Dedifferentiated amniotic fluid mesenchymal stem cell (primary cell): ENCODE measurements around the gene TRAPPC4.
"Not testable (repeated sequence)": the region's sequence is repeated elsewhere in the genome, so short reads cannot be mapped to it uniquely, and the experiment has no call there.

ENCODE experiments used
- DNase-seq: peaks from one replicate; pipeline ENCODE4 v3.0.0-alpha.2; 2016; ENCODE audit errors: extremely low spot score

Gene TRAPPC4

DNA sequence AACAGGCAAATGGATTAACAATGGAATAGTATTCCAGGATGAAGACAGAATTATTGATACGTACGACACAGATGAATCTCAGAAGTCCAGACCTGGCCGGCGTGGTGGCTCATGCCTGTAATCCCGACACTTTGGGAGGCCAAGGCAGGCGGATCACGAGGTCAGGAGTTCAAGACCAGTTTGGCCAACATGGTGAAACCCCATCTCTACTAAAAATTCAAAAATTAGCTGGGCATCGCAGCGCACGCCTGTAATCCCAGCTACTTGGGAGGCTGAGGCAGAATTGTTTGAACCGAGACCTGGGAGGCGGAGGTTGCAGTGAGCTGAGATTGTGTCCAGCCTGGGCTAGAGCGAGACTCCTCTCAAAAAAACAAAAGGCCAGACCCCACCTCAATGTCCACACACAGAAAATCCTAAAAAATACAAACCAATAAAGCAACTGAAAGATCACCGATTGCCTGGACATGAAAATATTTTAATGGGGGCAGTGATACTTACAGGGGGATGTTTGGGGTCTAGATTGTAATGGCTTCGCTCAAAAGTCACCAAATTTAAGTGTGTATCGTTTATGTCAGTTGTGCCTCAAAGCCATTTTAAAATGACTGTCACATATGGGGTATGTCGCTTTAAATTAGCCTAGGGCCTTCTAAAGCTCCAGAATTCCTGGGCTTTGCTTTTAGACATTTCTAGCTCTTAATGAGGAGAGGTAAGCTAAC, 4.2 kb upstream of the TRAPPC4 start:
- no peak for DNase-seq

DNA sequence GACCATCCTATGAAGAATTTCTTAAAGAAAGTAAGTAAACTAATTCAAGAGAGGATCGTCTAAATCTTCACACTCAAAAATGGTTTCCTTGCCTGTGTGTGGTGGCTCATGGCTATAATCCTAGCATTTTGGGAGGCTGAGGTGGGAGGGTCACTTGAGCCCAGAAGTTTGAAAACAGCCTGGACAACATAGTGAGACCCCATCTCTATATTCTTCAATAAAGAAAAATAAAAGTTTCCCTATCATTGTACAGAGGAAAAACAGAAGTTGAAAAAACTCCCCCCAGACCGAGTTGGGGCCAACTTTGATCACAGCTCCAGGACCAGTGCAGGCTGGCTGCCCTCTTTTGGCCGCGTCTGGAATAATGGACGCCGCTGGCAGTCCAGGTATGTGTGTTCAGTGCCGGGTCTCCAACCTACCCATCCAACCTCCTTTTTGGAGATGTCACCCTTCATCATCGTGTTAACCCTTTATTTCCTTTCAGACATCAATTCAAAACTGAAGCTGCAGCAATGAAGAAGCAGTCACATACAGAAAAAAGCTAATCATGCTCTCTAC, 3.4 kb upstream of the TRAPPC4 start:
- DNase-seq, result no peak

DNA sequence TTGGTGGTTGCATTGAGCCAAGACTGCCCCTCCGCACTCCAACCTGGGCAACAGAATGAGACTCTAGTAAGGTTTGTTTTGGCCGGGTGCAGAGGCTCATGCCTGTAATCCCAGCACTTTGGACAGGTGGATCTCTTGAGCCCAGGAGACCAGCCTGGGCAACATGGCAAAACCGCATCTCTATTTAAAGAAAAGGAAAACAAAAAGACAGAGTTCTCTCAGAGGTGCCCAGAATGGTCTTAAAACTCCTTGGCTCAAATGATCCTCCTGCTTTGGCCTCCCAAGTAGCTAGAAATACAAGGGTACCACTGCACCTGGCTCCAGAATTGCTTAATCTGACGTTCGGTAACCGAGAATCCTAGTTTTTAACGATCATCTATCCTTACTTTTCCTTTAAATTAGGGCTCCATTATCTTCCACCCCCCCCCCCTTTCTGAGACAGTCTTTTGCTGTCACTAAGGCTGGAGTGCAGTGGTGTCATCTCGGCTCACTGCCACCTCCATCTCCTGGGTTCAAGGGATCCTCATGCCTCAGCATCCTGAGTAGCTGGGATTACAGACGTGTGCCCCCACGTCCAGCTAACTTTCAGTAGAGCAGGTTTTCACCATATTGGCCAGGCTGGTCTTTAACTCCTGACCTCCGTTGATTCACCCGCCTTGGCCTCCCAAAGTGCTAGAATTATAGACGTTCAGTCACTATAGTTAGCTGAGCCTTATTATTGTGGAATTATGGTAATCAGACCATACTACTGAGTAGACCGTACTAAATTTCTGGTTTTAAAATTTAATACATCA, 2.2 kb upstream of the TRAPPC4 start:
- no peak for DNase-seq

DNA sequence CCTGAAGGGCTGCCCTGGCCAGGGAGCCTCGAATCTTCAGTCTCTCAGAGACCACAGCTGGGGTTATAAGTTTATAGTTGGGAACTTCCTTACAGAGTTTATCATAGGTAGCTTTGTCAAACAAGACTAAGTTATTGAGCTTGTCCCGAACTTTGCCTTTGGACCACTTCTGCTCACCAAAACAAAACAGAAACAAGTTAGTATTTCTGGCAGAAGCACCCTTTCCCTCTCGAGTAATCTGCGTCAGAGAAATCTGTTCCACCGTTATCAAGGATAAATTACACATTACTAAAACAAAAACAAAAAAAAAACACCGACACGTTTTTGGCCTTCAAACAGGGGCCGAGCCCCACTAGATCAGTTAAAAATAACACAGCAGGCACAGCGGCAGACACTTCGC, 1.2 kb upstream of the TRAPPC4 start:
- DNase-seq, result not testable (repeated sequence)

DNA sequence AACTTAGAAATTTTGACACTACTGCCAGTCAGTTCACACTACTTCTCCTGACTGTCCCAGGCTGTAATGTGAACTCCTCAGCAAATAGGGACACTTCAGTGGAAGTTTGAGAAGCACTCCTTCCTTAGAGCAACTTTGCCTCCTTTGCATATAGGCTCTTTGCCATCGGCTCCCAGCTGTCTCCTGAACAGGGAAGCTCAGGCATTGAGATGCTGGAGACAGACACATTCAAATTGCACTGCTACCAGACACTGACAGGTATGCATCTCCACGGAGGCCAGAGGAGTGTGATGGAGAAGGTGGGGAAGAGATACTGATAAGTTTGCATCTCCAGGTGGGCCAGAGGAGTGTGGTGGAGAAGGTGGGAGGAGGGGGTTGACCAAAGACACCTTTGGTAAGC, 1.4 kb downstream of the TRAPPC4 start:
- no peak for DNase-seq

DNA sequence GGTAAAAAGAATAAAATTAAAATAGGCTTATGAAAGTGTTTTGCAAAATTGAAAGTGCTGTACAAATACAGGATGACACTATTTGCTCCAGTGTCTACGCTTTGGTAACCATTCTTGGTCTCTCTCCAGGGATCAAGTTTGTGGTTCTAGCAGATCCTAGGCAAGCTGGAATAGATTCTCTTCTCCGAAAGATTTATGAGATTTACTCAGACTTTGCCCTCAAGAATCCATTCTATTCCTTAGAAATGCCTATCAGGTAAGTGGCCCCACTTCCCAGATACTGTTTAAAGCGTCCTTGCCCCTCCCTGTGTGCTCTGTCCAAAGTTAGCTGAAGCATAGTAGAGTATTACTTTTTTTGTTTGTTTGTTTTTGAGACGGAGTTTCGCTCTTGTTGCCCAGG, 3.1 kb downstream of the TRAPPC4 start:
- no peak for DNase-seq

DNA sequence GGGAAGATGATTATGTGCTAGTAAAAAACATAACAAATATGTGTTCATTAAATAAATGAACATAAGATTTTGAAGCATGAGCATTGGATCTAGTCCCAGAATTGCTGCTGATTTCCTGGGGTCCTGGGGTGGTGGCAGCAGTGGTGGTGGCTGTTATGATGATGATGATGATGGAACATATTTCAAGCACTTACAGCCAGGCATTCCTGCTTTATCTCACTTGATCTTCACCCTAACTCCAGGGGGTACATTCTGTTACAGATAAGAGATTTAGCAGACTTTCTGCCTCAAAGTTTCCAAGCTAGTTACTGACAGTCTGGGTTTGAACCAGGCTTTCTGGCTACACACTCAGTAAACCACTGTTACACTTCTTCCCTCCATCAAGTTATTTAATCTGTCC, 5.2 kb downstream of the TRAPPC4 start:
- DNase-seq, result no peak

DNA sequence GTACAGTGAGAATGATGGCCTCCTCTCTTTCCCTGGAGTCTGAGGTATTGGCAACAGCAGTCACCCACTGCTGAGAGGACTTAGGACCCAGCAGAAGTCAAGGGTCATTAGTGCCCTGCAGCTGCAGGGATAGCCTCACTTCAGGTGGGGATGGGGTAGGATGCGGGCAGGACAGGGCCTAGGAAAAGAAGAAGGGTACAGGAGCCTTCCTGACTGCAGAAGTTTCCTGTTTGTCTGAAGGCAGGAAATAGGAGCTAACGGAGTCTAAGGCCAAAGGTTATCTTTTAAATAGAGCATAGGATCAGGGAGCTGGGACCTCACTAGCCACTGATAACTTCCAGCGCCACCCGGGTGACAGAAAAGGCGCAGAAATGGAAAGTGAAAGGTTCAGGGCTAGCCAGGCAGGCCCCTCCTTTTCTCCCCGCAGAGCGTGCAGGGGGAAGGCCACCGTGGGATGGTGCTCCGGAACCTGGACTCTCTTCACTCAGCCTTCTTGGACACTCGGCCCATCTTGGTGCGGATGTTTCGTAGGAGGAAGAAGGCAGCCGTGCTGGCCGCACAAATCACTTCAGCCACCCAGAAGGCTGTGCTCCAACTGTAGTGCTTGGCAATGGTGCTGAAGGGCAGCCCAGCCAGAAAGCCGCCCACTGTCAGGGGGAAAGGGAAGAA, 6.0 kb downstream of the TRAPPC4 start:
- DNase-seq, result no peak

DNA sequence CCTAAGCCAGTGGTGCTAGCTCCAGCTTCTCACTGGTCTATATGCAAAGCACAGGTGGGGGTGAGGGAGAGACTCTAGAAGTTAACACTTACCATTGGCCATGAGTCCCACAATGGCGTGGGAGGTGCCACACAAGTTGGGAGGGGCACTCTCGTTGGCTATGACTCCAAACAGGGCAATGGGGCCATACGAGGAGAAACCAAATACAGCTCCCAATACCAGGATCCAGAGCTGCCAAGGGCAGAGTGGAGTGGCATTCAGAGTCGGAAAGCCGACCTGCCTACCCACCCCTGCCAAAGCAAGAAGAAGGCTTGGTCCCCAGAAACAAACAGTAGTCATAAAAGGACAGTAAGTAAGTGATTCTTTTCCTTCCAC, 6.5 kb downstream of the TRAPPC4 start:
- no peak for DNase-seq

DNA sequence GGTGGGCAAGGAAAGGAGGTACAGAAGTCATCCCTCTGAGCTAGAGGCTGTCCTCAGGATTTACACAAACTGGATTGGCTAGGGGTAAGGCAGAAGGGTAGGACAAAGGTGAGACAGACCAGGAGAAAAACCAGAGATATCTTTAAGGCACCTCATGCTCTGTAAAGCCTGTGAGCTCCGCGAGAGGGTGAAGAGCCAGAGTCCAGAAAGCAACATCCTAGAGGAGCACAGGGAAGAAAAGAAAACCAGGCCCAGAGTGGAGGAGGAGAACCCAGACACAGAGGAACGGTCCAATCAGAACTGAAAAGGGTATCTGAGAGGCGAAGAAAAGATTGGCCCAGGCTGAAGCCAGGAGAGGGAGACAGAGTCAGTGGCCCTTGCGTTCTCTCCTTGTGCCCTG, 7.0 kb downstream of the TRAPPC4 start:
- no peak for DNase-seq

DNA sequence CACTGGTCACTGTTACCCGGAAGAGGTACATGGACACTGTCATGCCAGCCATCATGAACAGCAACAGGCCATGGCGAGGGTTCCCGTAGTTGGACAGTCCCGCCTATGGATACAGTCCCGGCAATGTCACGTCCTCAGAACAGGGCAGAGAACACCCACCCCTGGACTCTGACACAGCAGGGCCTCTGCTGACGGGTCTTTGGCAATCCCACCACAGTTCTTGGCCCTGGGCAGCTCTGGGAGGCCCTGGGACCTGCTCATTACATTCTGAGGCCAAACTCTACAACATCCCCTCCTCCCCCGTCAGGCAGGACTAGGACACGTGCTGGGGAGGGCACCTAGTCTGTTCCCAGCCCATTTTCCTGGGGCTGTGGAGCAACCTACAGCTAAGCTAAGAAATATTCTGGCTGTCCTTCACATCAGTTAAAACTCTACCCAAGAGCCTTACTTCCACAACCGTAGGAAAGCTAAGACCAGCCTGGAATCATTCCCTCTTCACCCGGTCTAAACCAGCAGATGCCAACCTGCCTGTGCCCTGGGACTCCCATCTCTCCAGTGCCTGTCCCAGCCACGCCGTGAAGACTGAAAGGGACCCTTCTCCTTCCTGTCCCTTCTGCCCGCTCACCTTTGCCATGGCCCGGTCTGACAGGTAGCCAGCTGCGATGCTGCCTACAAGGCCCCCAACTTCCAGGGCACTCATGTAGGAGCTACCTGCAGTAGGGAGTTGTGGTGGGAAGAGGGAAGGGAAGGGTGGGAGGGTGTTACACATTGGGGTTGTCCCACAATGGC, 7.6 kb downstream of the TRAPPC4 start:
- no peak for DNase-seq

DNA sequence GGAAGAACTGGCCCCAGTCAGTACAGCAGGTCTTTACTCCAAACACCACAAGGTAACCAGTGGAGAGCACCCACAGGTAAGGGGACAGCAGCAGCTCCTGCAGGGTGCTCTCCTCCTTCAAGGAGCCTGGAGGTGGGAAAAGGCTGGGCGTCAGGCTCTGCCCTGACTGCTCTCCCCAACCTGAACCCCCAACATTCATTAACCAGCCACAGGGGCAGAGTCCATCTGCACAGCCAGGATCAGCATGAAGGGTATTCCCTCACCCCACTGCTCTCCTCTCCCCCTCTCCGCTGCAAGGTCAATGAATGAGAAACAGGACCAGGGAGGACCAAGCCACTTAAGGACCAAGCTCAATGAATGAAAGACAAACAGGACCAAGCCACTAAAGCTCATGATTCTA, 8.4 kb downstream of the TRAPPC4 start:
- no peak for DNase-seq

DNA sequence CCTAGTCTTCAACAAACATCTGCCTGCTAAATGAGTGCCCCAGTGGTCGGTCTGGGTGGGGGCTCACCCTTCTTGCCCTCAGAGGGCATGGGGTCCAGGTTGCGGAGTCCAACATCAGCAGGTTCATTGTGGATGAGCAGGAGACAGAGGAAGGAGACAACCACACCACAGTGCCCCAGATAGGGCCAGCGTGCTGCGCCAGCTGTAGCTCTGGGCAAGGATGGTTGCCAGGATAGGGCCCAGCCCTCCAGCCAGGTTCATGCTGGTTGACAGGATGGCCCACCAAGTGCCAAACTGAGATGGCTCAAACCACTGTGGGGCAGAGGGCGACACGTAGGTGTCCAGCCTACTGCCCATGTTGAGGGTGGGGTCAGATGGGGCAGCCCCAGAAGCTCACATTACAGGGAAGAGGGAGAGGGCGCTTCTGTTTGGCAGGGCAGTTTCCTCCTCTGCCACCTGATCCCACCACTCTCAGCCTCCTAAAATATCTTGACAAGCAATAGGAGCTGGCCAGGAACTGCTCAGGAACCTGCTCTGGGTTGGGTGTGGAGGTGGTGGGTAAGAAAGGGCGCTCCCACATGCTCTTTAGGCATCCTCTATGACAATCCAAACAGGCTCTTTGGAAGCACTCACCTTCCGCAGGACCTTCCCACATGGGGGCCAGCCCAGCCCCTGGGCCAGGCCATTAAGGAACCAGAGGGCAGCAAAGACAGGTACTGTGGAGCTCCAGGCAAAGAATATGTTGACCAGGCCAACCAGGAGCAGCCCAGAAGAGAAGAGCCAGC, 9.2 kb downstream of the TRAPPC4 start:
- no peak for DNase-seq

DNA sequence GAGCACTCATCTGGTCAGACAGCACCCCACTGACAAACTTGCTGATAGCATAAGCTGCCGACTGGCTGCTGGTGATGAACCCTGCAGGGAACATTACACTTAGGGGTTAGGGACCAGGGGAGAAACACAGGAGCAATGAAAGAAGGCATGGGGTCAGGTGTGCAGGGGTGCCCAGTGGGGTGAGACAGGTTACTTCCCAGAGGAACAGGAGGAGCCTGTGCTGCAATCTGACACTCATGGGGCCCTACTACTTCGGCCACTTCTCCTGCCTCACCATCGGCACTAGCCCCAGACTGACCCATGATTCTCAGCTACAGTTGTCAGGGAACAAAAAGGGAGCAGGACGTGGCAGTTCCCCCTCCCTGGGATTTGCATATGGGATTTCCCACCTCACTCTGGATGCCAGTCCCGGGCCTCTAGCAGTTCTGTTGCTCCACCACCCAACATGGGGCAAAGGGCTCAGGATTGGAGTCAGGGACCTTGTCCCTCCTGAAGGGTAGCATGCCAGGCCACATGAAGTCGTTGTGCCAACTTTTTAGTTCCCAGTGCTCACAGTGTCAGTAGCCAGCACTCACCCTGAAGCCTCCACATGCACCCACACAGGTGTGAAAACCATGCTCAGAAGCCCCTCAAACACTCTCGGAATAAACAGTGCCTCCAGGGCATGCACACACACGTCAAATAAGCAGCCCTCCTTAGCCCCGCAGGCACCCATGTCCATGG, 9.9 kb downstream of the TRAPPC4 start:
- no peak for DNase-seq

DNA sequence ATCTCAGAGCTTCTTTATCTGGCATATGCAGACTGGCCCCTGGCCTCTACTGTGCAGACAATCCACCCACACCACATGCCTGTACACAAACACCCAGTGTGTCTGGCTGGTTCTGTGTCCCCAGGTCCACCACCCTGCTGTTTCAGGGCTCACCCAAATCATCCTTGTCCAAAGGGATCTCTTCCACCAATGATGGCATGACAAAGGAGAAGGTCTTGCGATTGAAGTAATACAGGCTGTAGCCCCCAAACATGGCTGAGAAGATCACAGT, 10.4 kb downstream of the TRAPPC4 start:
- no peak for DNase-seq

DNA sequence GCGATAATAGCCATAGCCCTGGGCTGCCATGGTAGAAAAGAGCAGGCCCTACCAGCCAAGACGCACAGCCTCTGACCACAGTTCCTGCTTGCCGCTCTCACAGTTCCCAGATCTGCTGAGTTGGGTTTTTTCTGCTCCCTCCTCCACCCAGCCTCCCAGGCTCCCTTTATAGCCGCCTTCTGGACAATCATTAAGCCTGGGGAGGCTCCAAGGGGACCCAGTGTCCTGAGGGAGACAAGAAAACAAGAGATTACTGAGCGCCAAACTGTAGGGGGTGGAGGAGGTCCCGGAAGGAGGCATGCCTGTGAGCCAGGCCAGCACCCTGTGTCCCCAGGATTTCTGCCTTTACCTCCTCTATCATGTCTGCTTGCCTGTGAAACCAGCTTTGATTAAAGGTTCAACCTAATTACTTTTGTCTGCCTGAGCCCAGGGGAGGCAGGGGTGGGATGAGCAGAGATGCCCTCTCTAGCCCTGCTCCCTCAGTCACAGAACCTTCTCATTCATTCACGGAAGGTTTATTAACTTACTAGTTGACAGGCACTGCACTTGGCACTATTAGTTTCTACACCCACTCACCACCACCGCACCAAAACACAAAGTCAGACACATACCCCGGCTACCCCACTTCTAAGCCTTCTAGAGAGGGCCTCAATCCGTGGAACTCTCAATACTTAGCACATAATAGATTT, 10.9 kb downstream of the TRAPPC4 start:
- no peak for DNase-seq

DNA sequence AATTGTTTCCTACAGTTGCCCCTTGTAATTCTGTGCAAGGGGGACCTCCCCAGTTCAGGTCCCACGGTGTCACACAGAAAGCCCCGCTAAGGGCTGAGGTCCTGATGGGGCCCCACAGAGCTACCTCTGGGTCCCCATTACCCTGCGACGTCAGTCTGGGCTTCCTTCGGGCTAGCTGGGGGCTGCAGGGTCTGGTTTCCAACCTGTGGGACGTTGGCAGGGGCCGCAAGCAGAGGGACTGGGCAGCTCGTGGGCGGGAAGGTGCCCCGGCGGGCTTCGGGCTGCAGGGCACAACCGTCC, 11.4 kb downstream of the TRAPPC4 start:
- no peak for DNase-seq

DNA sequence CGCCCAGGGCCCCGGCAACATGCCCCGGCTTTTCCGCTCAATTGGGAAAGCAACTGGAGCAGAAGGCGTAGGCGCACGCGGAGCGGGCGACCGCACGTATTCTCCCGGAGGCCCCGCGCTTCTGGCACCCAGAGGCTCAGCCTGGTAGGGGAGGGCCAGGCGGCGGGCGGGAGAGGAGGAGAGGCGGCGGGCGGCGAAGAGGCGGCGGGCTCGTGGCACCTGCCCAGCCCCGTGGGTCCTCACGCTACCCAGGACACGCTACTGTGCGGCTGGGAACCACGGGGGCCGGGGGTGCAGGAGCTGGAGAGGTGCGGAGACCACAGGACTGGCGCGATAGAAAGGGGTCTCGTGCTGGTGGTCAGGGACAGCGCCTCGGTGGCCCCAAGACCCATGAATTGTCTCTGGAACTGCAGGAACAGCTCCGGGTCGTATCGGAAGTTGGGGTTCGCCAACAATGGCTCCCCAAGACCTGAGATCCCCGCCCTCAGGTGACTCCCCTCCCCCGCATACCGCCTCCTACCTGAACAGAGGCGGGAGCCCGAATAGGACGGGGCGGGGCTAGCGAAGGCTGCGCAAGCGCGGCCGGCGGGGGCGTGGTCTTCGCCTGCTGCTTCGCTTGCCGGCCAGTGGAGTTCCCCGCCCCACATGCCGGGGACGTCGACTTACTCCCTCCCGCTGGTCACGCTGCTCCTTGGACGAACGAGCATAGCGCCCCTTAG, 11.9 kb downstream of the TRAPPC4 start, which contains the start of gene SLC37A4:
Gene SLC37A4 (minus strand): TSS at position 549 of the 719 bp plus-strand sequence.
- DNase-seq, result peak; percentile 98

DNA sequence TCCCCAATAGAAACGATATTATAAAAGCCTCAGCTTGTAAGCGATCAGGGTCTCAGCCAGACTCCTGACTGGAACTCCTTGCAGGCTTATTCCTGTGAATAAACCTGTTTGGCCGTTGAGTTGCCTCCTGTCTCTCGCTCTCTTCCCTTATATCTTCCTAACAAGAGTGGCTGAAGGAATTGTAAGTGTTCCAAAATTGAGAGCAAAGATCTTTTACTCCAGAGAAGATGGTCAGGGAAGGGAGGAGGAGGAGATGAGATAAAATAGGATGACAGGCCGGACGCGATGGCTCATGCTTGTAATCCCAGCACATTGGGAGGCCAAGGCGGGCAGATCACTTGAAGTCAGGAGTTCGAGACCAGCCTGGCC, 13.3 kb downstream of the TRAPPC4 start:
- DNase-seq, result no peak

DNA sequence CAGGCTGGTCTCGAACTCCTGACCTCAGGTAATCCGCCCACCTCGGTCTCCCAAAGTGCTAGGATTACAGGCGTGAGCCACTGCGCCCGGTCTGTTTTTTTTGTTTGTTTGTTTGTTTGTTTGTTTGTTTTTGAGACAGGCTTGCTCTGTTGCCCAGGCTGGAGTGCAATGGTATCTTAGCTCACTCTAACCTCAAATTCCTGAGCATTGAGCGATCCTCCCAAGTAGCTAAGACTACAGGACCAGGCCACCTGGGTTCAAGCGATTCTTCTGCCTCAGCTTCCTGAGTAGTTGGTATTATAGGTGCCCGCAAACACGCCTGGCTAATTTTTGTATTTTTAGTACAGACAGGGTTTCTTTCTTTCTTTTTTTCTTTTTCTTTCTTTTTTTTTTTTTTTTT, 14.9 kb downstream of the TRAPPC4 start:
- not testable (repeated sequence) for DNase-seq
